ENCODE measurements around the gene TMPRSS9. TPM values are rescaled to one million over a fixed set of nuclear protein-coding genes. Genes with fewer than 3 reads are reported as not detected.

Gene TMPRSS9
- total and polyA plus RNA-seq, 2 of the 13 experiments (the other 11 are each of a cell fraction or from before 2014, with no cell fraction given): 2.5 to 5.2 TPM

DNA sequence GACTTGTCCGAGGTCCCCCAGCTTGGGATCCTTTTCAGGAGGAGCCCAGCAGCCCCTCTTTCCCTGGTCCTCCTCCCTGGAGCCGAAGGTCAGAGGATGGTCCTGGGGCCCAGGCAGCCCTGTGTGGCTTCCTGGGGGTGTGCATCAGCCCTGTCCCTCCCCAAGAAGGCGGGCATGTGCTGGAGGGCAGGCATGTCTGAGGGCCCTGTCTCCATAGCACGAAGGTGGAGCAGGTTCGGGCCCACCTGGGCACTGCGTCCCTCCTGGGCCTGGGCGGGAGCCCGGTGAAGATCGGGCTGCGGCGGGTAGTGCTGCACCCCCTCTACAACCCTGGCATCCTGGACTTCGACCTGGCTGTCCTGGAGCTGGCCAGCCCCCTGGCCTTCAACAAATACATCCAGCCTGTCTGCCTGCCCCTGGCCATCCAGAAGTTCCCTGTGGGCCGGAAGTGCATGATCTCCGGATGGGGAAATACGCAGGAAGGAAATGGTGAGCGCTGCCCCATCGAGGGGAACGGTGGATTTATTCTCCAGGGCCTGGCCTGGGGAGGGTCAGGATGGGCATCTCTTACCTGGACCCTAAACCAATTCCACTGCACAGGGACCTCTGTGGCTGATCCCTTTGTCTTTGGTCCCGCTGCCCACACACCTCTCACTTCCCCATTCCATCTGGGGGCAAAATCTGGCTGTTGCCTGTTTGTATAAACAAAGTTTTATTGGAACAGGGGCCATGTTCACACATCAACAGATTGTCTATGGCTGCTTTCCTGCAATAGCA lies 56.4 kb downstream of the TMPRSS9 start (continued):
- peak; percentile 86 for TF ChIP-seq ZNF574 (CRISPR knock-in tag; IDR thresholded peaks at IDR 0.05)
- no peak for TF ChIP-seq ZNF570 (CRISPR knock-in tag; IDR thresholded peaks at IDR 0.05; ENCODE audit: borderline replicate concordance)
- peak; percentile 78; the same call in 1 of the 2 replicates for TF ChIP-seq PITX1 (CRISPR knock-in tag; IDR thresholded peaks at IDR 0.05)
- no peak for TF ChIP-seq ZNF550 (CRISPR knock-in tag; IDR thresholded peaks at IDR 0.05; ENCODE audit: borderline replicate concordance)
- TF ChIP-seq ZFP37 (CRISPR knock-in tag; IDR thresholded peaks at IDR 0.05; ENCODE audit: borderline replicate concordance): no peak
- no peak for TF ChIP-seq RAD51 (IDR thresholded peaks at IDR 0.05; ENCODE audit: borderline replicate concordance)
- TF ChIP-seq KAT2B (IDR thresholded peaks at IDR 0.05; ENCODE audit: borderline replicate concordance, low read depth, low read length): no peak
- TF ChIP-seq ZNF451 (CRISPR knock-in tag; IDR thresholded peaks at IDR 0.05): 0 out of 2 replicates have a peak, but pooled peaks have one; percentile 66
- TF ChIP-seq MTA1 (CRISPR knock-in tag; IDR thresholded peaks at IDR 0.05; ENCODE audit: borderline replicate concordance): no peak; the same call in 1 of the 2 replicates
- TF ChIP-seq CCDC6 (CRISPR knock-in tag; IDR thresholded peaks at IDR 0.05): no peak
- TF ChIP-seq NFE2L2 (IDR thresholded peaks at IDR 0.05; ENCODE audit: low read length): no peak
- peak; percentile 87 for TF ChIP-seq PHF20 (CRISPR knock-in tag; IDR thresholded peaks at IDR 0.05)
- TF ChIP-seq ZIK1 (CRISPR knock-in tag; IDR thresholded peaks at IDR 0.05; ENCODE audit: borderline replicate concordance, low read depth): peak; percentile 34; the same call in 1 of the 2 replicates
- 0 out of 2 replicates have a peak, but pooled peaks have one; percentile 17 for TF ChIP-seq ZFP36L1 (CRISPR knock-in tag; IDR thresholded peaks at IDR 0.05)
- TF ChIP-seq GATAD1 (CRISPR knock-in tag; IDR thresholded peaks at IDR 0.05): peak; percentile 84
- TF ChIP-seq HOXA9 (CRISPR knock-in tag; IDR thresholded peaks at IDR 0.05; ENCODE audit: borderline replicate concordance): no peak
- no peak for TF ChIP-seq HDAC6 (IDR thresholded peaks at IDR 0.05; ENCODE audit: low read depth, low read length)
- peak; percentile 84 for TF ChIP-seq GABPA (IDR thresholded peaks at IDR 0.05; ENCODE audit: low read depth, low read length)
- peak; percentile 95 for TF ChIP-seq GABPA (CRISPR knock-in tag; IDR thresholded peaks at IDR 0.05; ENCODE audit: low read depth)
- no peak; the same call in 1 of the 2 replicates for TF ChIP-seq ELF4 (CRISPR knock-in tag; IDR thresholded peaks at IDR 0.05; ENCODE audit: borderline replicate concordance)
- TF ChIP-seq, protein P1, sequence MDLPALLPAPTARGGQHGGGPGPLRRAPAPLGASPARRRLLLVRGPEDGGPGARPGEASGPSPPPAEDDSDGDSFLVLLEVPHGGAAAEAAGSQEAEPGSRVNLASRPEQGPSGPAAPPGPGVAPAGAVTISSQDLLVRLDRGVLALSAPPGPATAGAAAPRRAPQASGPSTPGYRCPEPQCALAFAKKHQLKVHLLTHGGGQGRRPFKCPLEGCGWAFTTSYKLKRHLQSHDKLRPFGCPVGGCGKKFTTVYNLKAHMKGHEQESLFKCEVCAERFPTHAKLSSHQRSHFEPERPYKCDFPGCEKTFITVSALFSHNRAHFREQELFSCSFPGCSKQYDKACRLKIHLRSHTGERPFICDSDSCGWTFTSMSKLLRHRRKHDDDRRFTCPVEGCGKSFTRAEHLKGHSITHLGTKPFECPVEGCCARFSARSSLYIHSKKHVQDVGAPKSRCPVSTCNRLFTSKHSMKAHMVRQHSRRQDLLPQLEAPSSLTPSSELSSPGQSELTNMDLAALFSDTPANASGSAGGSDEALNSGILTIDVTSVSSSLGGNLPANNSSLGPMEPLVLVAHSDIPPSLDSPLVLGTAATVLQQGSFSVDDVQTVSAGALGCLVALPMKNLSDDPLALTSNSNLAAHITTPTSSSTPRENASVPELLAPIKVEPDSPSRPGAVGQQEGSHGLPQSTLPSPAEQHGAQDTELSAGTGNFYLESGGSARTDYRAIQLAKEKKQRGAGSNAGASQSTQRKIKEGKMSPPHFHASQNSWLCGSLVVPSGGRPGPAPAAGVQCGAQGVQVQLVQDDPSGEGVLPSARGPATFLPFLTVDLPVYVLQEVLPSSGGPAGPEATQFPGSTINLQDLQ (CRISPR knock-in tag; IDR thresholded peaks at IDR 0.05): no peak; the same call in 1 of the 2 replicates
- no peak for TF ChIP-seq PLRG1 (conservative IDR thresholded peaks at IDR 0.05)
- TF ChIP-seq ZC3H13 (CRISPR knock-in tag; IDR thresholded peaks at IDR 0.05): 0 out of 2 replicates have a peak, but pooled peaks have one; percentile 49
- TF ChIP-seq ZNF564 (CRISPR knock-in tag; IDR thresholded peaks at IDR 0.05): peak; percentile 96
- TF ChIP-seq IRF9 (CRISPR knock-in tag; IDR thresholded peaks at IDR 0.05; ENCODE audit: borderline replicate concordance): no peak
